Activated naive CD4-positive, alpha-beta T cell treated with anti-CD3 and anti-CD28 coated beads, Interleukin-2, amount 10 ng/mL, durations not matched to agents 7 days and 5 days (primary cell): Measurements from ENCODE around the gene ADK.
"Not testable (repeated sequence)": the region's sequence is repeated elsewhere in the genome, so short reads cannot be mapped to it uniquely, and the experiment has no call there.

Experiments
- CTCF ChIA-PET: fragments of 350-600 bp; sonication (Branson Sonifier 250); formaldehyde crosslinking; loops from one replicate; lab custom pipeline; 2021; ENCODE audit warnings: antibody characterized with exemption; lab: Charles Lee
- DNase-seq: peaks from one replicate; pipeline ENCODE4 v3.0.0-alpha.2; 2020
- H3K27ac Mint-ChIP-seq: one replicate; pipeline ENCODE4 v1.8.0; 2021; ENCODE audit warnings: mild to moderate bottlenecking, moderate library complexity, mixed read lengths
- H3K27me3 Mint-ChIP-seq: one replicate; pipeline ENCODE4 v1.8.0; 2021; ENCODE audit warnings: mild to moderate bottlenecking, mixed read lengths
- H3K36me3 Mint-ChIP-seq: one replicate; pipeline ENCODE4 v1.8.0; 2021; ENCODE audit warnings: mixed read lengths
- H3K4me1 Mint-ChIP-seq: one replicate; pipeline ENCODE4 v1.8.0; 2021; ENCODE audit warnings: mixed read lengths
- H3K4me3 Mint-ChIP-seq: one replicate; pipeline ENCODE4 v1.8.0; 2021; ENCODE audit warnings: mild to moderate bottlenecking, moderate library complexity, mixed read lengths
- H3K9me3 Mint-ChIP-seq: one replicate; pipeline ENCODE4 v1.8.0; 2021; ENCODE audit warnings: mixed read lengths

Gene ADK

DNA sequence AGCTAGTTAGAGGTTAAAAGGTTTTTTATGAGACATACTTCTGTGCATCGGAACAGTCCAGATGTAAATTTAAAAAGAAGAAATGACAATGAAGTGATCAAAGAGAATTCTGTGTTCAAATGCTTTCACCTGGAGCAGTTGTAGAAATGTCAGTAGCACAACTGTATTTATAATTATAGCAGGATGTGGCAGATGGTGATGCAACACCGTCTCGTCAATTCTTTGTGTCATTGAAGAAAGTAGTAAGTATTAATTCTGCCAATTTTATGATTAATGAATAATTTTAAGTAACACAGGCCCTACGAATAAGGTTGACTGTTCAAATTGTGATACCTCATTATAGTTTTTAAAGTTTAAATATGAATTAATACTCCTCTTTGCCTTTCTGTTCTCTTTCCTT lies 171.1 kb downstream of the ADK start:
- H3K27ac Mint-ChIP-seq: no peak overlapping the region
- DNase-seq: no peak
- H3K4me3 Mint-ChIP-seq: no peak overlapping the region
- no peaks in the 10 kb centered on the region for H3K27me3 Mint-ChIP-seq
- peaks cover 11% of the 10 kb centered on the region for H3K9me3 Mint-ChIP-seq
- peaks cover 24% of the 10 kb centered on the region for H3K36me3 Mint-ChIP-seq
- CTCF ChIA-PET: no interaction called here
- no peaks in the 10 kb centered on the region for H3K4me1 Mint-ChIP-seq

DNA sequence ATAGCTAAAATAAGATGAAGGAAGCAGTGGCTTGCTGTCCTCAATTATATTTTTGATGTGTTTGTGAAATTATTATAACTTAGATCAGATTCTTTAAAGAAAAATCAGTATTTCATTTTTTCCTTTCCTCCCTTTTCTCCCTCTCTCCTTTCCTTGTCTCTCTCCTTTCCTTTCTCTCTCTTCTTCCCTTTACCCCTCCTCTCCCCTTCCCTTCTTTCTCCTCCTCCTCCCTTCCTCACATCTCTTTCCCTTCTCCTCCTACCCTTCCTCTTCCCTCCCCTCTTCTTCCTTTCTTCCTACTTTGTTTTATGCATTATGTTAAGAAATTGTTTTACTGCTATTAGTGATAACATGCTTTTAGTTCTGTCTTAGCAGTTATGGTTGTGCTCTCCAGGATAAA lies 171.5 kb downstream of the ADK start:
- no peak overlapping the region for H3K27ac Mint-ChIP-seq
- H3K4me3 Mint-ChIP-seq: no peak overlapping the region
- no peak for DNase-seq
- CTCF ChIA-PET: no interaction called here
- no peaks in the 10 kb centered on the region for H3K27me3 Mint-ChIP-seq
- no peaks in the 10 kb centered on the region for H3K4me1 Mint-ChIP-seq
- peaks cover 11% of the 10 kb centered on the region for H3K9me3 Mint-ChIP-seq
- H3K36me3 Mint-ChIP-seq: peaks cover 20% of the 10 kb centered on the region

DNA sequence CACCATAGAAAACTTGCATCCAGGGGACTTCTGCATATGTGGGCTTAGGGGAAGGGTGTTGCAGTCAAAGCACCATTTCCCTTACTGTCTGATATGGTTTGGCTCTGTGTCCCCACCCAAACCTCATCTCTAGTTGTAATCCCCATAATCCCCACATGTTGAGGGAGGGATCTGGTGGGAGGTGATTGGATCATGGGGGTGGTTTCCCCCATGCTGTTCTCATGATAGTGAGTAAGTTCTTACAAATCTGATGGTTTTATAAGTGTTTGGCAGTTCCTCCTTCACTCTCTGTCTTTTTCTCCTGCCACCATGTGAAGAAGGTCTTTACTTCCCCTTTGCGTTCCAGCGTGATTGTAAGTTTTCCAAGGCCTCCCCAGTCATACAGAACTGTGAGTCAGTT lies 177.4 kb downstream of the ADK start:
- no peak overlapping the region for H3K27ac Mint-ChIP-seq
- CTCF ChIA-PET: no interaction called here
- no peak for DNase-seq
- H3K27me3 Mint-ChIP-seq: no peaks in the 10 kb centered on the region
- peaks cover 16% of the 10 kb centered on the region for H3K36me3 Mint-ChIP-seq
- H3K4me3 Mint-ChIP-seq: no peak overlapping the region
- no peaks in the 10 kb centered on the region for H3K4me1 Mint-ChIP-seq
- H3K9me3 Mint-ChIP-seq: no peaks in the 10 kb centered on the region

DNA sequence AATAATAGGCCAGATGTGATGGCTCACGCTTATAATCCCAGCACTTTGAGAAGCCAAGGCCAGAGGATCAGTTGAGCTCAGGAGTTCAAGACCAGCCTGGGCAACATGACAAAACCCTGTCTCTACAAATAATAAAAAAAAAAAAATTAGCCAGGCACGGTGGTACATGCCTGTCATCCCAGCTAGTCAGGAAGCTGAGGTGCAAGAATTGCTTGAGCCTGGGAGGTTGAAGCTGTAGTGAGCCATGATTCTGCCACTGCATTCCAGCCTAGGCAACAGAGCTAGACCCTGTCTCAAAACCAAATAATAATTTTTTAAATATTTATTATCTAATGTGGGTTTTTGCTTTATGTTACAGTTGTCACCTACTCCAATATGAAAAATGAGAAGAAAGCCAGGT lies 178.9 kb downstream of the ADK start:
- peaks cover 10% of the 10 kb centered on the region for H3K36me3 Mint-ChIP-seq
- H3K27ac Mint-ChIP-seq: no peak overlapping the region
- no peaks in the 10 kb centered on the region for H3K27me3 Mint-ChIP-seq
- no peak overlapping the region for H3K4me3 Mint-ChIP-seq
- H3K9me3 Mint-ChIP-seq: no peaks in the 10 kb centered on the region
- CTCF ChIA-PET: no interaction called here
- DNase-seq: no peak
- no peaks in the 10 kb centered on the region for H3K4me1 Mint-ChIP-seq

DNA sequence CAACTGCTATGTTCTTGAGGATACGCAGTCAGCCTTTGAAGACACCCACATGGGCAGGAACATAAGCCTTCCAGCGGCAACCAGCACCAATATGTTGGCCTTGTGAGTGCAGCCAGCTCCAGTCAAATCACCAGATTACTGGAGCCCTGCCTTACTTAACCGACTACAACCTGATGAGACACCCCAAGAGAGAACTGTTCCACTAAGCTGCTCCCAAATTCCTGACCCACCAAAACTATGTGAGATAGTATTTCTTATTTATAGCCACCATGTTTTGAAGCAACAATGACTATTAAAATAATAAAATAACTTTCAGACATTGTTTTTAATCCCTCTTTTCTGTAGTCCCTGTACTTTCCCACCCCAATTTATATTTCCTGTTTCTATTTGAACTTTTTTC lies 179.6 kb downstream of the ADK start:
- CTCF ChIA-PET: no interaction called here
- Mint-ChIP-seq H3K4me1 (no peaks in the 10 kb centered on the region), H3K36me3 (peaks cover 10% of the 10 kb centered on the region), H3K27me3 (no peaks in the 10 kb centered on the region), H3K4me3 (no peak overlapping the region), H3K27ac (no peak overlapping the region), H3K9me3 (no peaks in the 10 kb centered on the region)
- no peak for DNase-seq

DNA sequence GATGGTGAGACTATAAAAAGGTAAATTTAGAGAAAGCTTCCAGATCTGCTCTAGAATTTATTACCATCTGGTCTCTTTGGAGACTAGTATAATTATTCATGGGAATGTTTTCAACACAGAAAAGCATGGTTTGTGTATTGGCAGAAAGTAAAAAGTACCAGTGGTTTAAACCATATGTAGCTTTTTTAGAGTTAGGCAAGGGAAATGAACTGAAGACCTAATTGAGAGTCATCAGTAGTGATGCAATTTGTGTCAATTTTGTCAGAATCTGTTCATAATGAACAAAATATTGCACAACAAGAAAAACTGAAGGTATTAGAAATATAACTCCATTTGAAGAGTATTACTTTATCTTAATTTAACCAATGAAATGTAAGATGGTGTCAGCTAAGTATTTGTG lies 181.4 kb downstream of the ADK start:
- Mint-ChIP-seq H3K4me3 (no peak overlapping the region), H3K27ac (no peak overlapping the region), H3K27me3 (no peaks in the 10 kb centered on the region), H3K36me3 (peaks cover 7% of the 10 kb centered on the region), H3K4me1 (no peaks in the 10 kb centered on the region), H3K9me3 (no peaks in the 10 kb centered on the region)
- no peak for DNase-seq
- CTCF ChIA-PET: no interaction called here

DNA sequence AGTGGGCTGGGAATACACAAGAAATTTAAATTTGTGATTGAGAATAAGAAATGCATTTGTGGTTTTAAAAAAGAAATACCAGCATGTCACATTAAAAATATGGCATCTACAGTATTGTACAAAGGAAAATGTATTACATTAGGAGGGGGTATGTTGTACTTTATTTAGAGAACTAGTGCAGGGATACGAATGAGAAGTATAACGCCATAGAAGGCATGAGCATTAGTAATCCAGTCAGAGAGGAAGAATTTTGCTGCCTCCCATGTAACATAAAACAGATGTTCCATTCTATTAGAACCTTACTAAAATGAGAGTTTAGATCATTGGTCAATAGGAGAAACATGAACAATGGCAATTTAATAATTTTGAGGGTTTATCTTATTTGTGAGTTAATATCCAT lies 182.2 kb downstream of the ADK start:
- CTCF ChIA-PET: interaction anchor here (0.6 kb wide), 1 partner anchor 260 kb away, joined by 3 read pairs; no protein-coding TSS in a partner anchor
- DNase-seq: no peak
- Mint-ChIP-seq H3K36me3 (peaks cover 7% of the 10 kb centered on the region), H3K9me3 (no peaks in the 10 kb centered on the region), H3K4me1 (no peaks in the 10 kb centered on the region), H3K27ac (no peak overlapping the region), H3K27me3 (no peaks in the 10 kb centered on the region), H3K4me3 (no peak overlapping the region)

DNA sequence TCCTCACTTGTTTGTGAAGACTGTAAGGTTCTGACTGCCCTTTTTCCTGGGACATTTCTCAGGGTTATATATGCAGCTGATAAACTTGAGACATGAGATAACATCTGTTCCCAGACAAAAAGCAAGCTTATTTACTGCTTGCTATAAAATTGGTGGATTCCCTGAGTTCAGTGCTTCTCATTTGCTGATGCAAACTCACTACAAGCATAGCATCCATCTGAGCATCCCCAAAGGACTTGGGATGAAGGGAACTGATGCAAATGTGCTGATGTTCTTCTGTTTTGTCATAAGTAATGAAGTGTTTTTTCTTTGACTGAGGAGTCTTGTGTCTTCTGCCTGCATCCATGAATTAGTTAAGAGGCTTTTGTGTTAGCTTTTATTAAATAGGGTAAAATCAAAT lies 183.2 kb downstream of the ADK start:
- Mint-ChIP-seq H3K9me3 (no peaks in the 10 kb centered on the region), H3K27me3 (no peaks in the 10 kb centered on the region), H3K27ac (no peak overlapping the region), H3K4me3 (no peak overlapping the region), H3K4me1 (no peaks in the 10 kb centered on the region), H3K36me3 (peaks cover 7% of the 10 kb centered on the region)
- DNase-seq: no peak
- CTCF ChIA-PET: no interaction called here

DNA sequence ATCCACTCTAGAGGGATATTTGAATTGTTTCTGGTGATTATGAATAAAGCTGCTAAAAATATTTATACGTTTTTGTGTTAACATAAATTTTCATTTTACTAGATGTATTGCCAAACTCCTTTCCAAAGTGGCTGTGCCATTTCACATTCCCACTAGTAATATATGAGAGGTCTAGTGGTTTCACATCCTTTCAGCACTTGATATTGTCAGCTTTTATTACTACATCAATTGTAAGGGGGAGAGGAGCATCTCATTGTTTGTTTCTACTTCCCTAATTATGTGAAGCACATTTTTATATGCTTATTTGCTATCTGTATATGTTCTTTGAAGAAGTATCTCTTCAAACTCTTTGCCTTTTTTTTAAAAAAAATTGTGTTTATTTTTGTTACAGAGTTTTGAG lies 184.5 kb downstream of the ADK start:
- no peak overlapping the region for H3K27ac Mint-ChIP-seq
- CTCF ChIA-PET: no interaction called here
- H3K36me3 Mint-ChIP-seq: peaks cover 6% of the 10 kb centered on the region
- H3K9me3 Mint-ChIP-seq: no peaks in the 10 kb centered on the region
- no peaks in the 10 kb centered on the region for H3K27me3 Mint-ChIP-seq
- no peak for DNase-seq
- H3K4me3 Mint-ChIP-seq: no peak overlapping the region
- H3K4me1 Mint-ChIP-seq: no peaks in the 10 kb centered on the region

DNA sequence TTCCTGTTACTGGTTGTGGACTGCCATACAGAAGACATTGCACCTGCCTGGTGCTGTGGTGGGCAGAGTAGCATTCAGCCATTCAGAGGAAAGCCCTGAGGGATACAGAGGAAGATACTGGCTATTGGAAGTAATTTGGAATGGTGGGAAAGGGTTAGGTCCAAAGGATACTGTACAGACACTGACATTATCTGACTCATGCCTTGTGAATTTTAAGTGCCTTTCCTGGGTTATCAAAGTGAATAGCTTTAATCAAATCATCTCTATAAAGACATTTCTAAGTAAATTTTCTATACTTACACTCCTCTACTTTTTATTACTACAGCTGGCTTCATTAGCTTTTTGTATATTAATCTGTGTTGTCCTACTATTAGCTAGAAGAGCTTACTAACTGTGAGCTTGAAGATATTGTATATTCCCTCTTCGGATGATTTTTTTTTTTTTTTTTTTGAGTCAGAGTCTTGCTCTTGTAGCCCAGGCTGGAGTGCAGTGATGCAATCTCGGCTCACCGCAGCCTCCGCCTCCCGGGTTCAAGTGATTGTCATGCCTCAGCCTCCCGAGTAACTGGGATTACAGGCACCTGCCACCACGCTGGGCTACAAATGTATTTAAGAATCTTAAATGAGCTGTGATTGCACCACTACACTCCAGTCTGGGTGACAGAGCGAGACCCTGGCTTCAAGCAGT lies 186.5 kb downstream of the ADK start:
- no peak overlapping the region for H3K27ac Mint-ChIP-seq
- CTCF ChIA-PET: interaction anchor here (0.6 kb wide), 1 partner anchor 398 kb away, joined by 3 read pairs; no protein-coding TSS in a partner anchor
- no peaks in the 10 kb centered on the region for H3K4me1 Mint-ChIP-seq
- no peaks in the 10 kb centered on the region for H3K27me3 Mint-ChIP-seq
- DNase-seq: no peak
- H3K9me3 Mint-ChIP-seq: peaks cover under 1% of the 10 kb centered on the region
- no peaks in the 10 kb centered on the region for H3K36me3 Mint-ChIP-seq
- H3K4me3 Mint-ChIP-seq: no peak overlapping the region

DNA sequence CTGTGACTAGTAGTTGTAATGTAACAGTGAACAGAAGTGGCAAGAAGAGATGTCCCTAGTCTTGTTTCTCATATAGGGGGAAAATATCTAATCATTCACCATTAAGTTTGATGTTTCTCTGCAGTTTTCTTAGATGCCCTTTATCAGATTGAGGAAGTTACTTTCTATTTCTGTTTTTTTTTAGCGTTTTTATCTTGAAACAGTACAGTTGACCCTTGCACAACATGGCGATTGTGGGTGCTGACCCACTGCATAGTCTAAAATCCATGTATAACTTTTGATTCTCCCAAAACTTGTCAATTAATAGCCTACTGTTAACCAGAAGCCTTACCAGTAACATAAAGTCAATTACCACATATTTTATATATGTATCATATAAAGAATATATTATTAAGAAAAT lies 192.0 kb downstream of the ADK start:
- Mint-ChIP-seq H3K27ac (no peak overlapping the region), H3K9me3 (peaks cover 21% of the 10 kb centered on the region), H3K4me3 (no peak overlapping the region), H3K27me3 (no peaks in the 10 kb centered on the region), H3K36me3 (peaks cover 27% of the 10 kb centered on the region), H3K4me1 (no peaks in the 10 kb centered on the region)
- no peak for DNase-seq
- CTCF ChIA-PET: no interaction called here

DNA sequence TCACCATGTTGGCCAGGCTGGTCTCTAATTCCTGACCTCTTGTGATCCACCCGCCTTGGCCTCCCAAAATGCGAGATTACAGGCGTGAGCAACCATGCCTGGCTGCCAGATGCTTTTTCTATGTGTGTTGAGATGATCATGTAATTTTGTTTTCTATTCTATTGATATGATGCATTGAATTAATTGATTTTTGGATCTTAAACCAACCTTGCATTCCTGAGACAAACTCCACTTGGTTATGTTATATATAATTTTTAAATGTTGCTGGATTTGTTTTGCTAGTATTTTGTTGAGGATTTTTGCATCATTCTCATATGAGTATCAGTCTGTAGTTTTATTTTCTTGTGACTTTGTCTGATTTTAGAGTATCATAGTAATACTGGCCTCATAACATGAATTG lies 192.8 kb downstream of the ADK start:
- Mint-ChIP-seq H3K4me1 (no peaks in the 10 kb centered on the region), H3K4me3 (no peak overlapping the region), H3K36me3 (peaks cover 27% of the 10 kb centered on the region), H3K27ac (no peak overlapping the region), H3K27me3 (no peaks in the 10 kb centered on the region), H3K9me3 (peaks cover 21% of the 10 kb centered on the region)
- CTCF ChIA-PET: no interaction called here
- DNase-seq: no peak

DNA sequence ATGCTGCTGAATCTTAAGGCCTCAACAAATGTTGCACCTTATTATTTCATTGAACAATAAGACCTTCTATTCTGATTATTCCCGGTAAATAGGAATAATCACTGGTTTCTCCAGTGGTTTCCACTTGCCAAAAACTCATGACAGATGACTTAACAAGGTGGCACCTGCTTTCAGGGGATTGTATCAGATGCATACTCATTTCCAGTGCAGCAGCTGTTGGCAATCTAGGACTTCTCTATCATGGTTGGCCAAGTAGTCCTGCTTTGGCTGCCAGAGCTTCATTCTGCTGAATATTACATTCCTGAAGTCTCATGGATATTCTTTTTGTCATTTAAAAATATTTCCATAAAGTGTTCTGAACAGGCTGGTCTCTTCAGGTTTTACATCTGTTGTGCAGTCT lies 193.3 kb downstream of the ADK start:
- Mint-ChIP-seq H3K9me3 (peaks cover 21% of the 10 kb centered on the region), H3K4me1 (no peaks in the 10 kb centered on the region), H3K27me3 (no peaks in the 10 kb centered on the region), H3K27ac (no peak overlapping the region), H3K4me3 (no peak overlapping the region), H3K36me3 (peaks cover 27% of the 10 kb centered on the region)
- CTCF ChIA-PET: no interaction called here
- DNase-seq: no peak

DNA sequence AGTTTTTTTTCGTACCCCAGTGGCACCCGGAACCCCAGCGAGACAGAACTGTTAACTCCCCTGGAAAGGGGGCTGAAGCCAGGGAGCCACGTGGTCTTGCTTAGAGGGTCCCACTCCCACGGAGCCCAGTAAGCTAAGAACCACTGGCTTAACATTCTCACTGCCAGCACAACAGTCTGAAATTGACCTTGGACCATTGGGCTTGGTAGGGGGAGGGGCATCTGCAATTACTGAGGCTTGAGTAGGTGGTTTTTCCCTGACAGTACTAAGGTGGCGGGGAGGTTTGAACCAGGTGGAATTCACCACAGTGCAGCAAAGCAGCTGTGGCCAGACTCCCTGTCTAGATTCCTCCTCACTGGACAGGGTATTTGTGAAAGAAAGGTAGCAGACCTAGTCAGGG lies 196.5 kb downstream of the ADK start:
- H3K36me3 Mint-ChIP-seq: peaks cover 27% of the 10 kb centered on the region
- no peaks in the 10 kb centered on the region for H3K4me1 Mint-ChIP-seq
- no peak for DNase-seq
- H3K4me3 Mint-ChIP-seq: no peak overlapping the region
- H3K9me3 Mint-ChIP-seq: peaks cover 24% of the 10 kb centered on the region
- no peak overlapping the region for H3K27ac Mint-ChIP-seq
- CTCF ChIA-PET: no interaction called here
- H3K27me3 Mint-ChIP-seq: no peaks in the 10 kb centered on the region

DNA sequence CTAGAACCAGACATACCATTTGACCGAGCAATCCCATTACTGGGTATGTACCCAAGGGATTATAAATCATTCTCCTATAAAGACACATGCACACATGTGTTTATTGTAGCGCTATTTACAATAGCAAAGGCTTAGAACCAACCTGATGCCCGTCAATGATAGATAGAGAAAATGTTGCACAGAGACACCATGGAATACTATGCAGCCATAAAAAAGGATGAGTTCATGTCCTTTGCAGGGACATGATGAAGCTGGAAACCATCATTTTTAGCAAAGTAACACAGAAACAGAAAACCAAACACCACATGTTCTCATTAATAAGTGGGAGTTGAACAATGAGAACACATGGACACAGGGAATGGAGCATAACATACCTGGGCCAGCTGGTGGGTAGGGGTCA lies 202.0 kb downstream of the ADK start:
- CTCF ChIA-PET, H3K36me3 Mint-ChIP-seq, DNase-seq, H3K4me1 Mint-ChIP-seq, H3K27ac Mint-ChIP-seq, H3K4me3 Mint-ChIP-seq, H3K27me3 Mint-ChIP-seq: not testable (repeated sequence)
- peaks cover 12% of the 10 kb centered on the region for H3K9me3 Mint-ChIP-seq

DNA sequence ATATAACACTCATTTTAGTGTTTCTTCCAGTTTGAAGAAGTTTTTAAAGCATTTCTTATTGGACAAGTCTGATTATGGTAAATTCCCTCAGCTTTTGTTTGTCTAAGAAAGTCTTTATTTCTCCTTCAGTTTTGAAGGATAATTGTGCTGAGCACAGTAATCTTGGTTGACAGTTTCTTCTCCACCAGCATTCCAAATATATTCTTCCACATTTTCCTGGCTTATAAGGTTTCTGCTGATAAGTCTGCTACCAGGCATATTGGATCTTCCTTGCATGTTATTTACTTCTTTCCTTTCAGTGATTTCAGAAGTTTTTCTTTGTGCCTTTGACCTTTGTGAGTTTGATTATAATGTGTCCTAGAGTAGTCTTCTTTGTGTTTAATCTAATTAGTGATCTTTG lies 210.7 kb downstream of the ADK start:
- peaks cover 46% of the 10 kb centered on the region for H3K36me3 Mint-ChIP-seq
- no peak overlapping the region for H3K4me3 Mint-ChIP-seq
- no peaks in the 10 kb centered on the region for H3K27me3 Mint-ChIP-seq
- CTCF ChIA-PET: no interaction called here
- no peak overlapping the region for H3K27ac Mint-ChIP-seq
- peaks cover 28% of the 10 kb centered on the region for H3K9me3 Mint-ChIP-seq
- DNase-seq: no peak
- no peaks in the 10 kb centered on the region for H3K4me1 Mint-ChIP-seq
